GM04504 (cell line): ENCODE data around the gene CFAP299.
"Not testable (repeated sequence)": the region's sequence is repeated elsewhere in the genome, so short reads cannot be mapped to it uniquely, and the experiment has no call there.

Experiments
- DNase-seq: peaks from one replicate; pipeline ENCODE4 v3.0.0-alpha.2; 2012; ENCODE audit warnings: low read depth

CFAP299 gene

GRCh38 chr4:80730158-80730557, 394.6 kb downstream of the CFAP299 start:
- DNase-seq: no peak

GRCh38 chr4:80731436-80731835, 395.9 kb downstream of the CFAP299 start:
- no peak for DNase-seq

GRCh38 chr4:80732010-80732409, 396.5 kb downstream of the CFAP299 start:
- peak; percentile 3 for DNase-seq

GRCh38 chr4:80740375-80740774, 404.8 kb downstream of the CFAP299 start:
- no peak for DNase-seq

GRCh38 chr4:80749558-80749957, 414.0 kb downstream of the CFAP299 start:
- not testable (repeated sequence) for DNase-seq

- no peak for DNase-seq
Observed at GRCh38 chr4:80751200-80751599, 415.7 kb downstream of the CFAP299 start.

- no peak for DNase-seq
Observed at GRCh38 chr4:80767944-80768343, 432.4 kb downstream of the CFAP299 start.

GRCh38 chr4:80776168-80776567, 440.6 kb downstream of the CFAP299 start:
- DNase-seq: no peak

GRCh38 chr4:80781431-80781830, 445.9 kb downstream of the CFAP299 start:
- no peak for DNase-seq

GRCh38 chr4:80787306-80787705, 451.8 kb downstream of the CFAP299 start:
- DNase-seq: no peak

GRCh38 chr4:80788798-80789197, 453.3 kb downstream of the CFAP299 start:
- no peak for DNase-seq

- no peak for DNase-seq
Observed at GRCh38 chr4:80790152-80790551, 454.6 kb downstream of the CFAP299 start.

- DNase-seq: not testable (repeated sequence)
Observed at GRCh38 chr4:80793660-80794059, 458.1 kb downstream of the CFAP299 start.

- no peak for DNase-seq
Observed at GRCh38 chr4:80798082-80798481, 462.6 kb downstream of the CFAP299 start.

- not testable (repeated sequence) for DNase-seq
Observed at GRCh38 chr4:80800719-80801118, 465.2 kb downstream of the CFAP299 start.

GRCh38 chr4:80803337-80803736, 467.8 kb downstream of the CFAP299 start:
- DNase-seq: no peak

GRCh38 chr4:80806472-80806871, 470.9 kb downstream of the CFAP299 start:
- no peak for DNase-seq

GRCh38 chr4:80809039-80809729, 473.7 kb downstream of the CFAP299 start:
- DNase-seq: no peak

- no peak for DNase-seq
Observed at GRCh38 chr4:80811406-80811805, 475.9 kb downstream of the CFAP299 start.

- no peak for DNase-seq
Observed at GRCh38 chr4:80812145-80812544, 476.6 kb downstream of the CFAP299 start.

GRCh38 chr4:80814266-80814665, 478.7 kb downstream of the CFAP299 start:
- no peak for DNase-seq

GRCh38 chr4:80831383-80832361, 496.1 kb downstream of the CFAP299 start:
- DNase-seq: peak; percentile 10

GRCh38 chr4:80839281-80839680, 503.8 kb downstream of the CFAP299 start:
- no peak for DNase-seq
